Raji (cell line): ENCODE data around the gene PARVB.

Experiments
- POLR2A ChIP-seq: IDR thresholded peaks from 2 replicates; pipeline ENCODE4 v1.6.1; 2011; ENCODE audit warnings: low read depth, low read length, control low read depth; ENCODE audit not compliant: insufficient read depth

The PARVB gene

GRCh38 chr22:44211946-44212930 lies 188.1 kb downstream of the PARVB start:
- no peak for TF ChIP-seq POLR2A

- no peak for TF ChIP-seq POLR2A
Observed at GRCh38 chr22:44212936-44213335, 188.8 kb downstream of the PARVB start.

- no peak for TF ChIP-seq POLR2A
Observed at GRCh38 chr22:44213489-44214043, 189.5 kb downstream of the PARVB start.

- no peak for TF ChIP-seq POLR2A
Observed at GRCh38 chr22:44214187-44214586, 190.1 kb downstream of the PARVB start.

GRCh38 chr22:44214764-44215163 lies 190.7 kb downstream of the PARVB start:
- TF ChIP-seq POLR2A: no peak

GRCh38 chr22:44215287-44215686 lies 191.2 kb downstream of the PARVB start:
- TF ChIP-seq POLR2A: no peak

- no peak for TF ChIP-seq POLR2A
Observed at GRCh38 chr22:44217346-44217745, 193.2 kb downstream of the PARVB start.

GRCh38 chr22:44218071-44218470 lies 194.0 kb downstream of the PARVB start:
- no peak for TF ChIP-seq POLR2A

- TF ChIP-seq POLR2A: no peak
Observed at GRCh38 chr22:44219101-44219870, 195.2 kb downstream of the PARVB start.

- TF ChIP-seq POLR2A: no peak
Observed at GRCh38 chr22:44220727-44221680, 196.9 kb downstream of the PARVB start.

- no peak for TF ChIP-seq POLR2A
Observed at GRCh38 chr22:44221710-44222475, 197.8 kb downstream of the PARVB start.
